HFF-Myc (cell line): ENCODE results near the gene CEBPA.

Source experiments
- DNase-seq: peaks from one replicate; pipeline ENCODE4 v3.0.0-alpha.2; 2011; ENCODE audit warnings: low read depth; ENCODE audit errors: extremely low read depth
- H3K4me3 ChIP-seq: replicated peaks from 2 replicates; pipeline ENCODE4 v1.5.1; 2011; ENCODE audit warnings: low read depth, mild to moderate bottlenecking, control low read depth, low read length
- TF ChIP-seq, protein P1 (sequence below): IDR thresholded peaks from 2 replicates; pipeline ENCODE4 v1.5.1; 2012; ENCODE audit warnings: mild to moderate bottlenecking, low read depth, low read length, control low read depth; ENCODE audit errors: missing control alignments

The CEBPA gene

DNA sequence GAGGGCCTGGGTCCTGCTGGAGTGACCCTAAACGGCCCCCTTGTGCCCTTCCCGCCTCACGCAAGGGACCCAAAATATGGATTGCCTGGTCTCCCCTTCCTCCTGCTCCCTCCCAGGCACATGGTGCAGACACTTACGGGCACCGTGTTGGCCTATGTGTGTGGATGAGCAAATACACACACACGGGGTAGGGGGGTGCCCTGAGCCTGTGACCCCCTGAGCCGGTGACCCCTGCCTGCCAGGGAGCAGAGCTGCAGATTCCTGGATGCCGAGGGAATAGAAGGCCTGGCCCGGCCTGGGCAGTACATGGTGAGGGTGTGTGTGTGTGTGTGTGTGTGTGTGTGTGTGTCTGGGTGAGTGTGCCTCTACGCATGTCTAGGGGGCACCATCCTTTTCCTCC, 33.3 kb downstream of the CEBPA start:
- H3K4me3 ChIP-seq: no peak overlapping the region
- TF ChIP-seq, protein P1, sequence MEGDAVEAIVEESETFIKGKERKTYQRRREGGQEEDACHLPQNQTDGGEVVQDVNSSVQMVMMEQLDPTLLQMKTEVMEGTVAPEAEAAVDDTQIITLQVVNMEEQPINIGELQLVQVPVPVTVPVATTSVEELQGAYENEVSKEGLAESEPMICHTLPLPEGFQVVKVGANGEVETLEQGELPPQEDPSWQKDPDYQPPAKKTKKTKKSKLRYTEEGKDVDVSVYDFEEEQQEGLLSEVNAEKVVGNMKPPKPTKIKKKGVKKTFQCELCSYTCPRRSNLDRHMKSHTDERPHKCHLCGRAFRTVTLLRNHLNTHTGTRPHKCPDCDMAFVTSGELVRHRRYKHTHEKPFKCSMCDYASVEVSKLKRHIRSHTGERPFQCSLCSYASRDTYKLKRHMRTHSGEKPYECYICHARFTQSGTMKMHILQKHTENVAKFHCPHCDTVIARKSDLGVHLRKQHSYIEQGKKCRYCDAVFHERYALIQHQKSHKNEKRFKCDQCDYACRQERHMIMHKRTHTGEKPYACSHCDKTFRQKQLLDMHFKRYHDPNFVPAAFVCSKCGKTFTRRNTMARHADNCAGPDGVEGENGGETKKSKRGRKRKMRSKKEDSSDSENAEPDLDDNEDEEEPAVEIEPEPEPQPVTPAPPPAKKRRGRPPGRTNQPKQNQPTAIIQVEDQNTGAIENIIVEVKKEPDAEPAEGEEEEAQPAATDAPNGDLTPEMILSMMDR: no peak
- no peak for DNase-seq

DNA sequence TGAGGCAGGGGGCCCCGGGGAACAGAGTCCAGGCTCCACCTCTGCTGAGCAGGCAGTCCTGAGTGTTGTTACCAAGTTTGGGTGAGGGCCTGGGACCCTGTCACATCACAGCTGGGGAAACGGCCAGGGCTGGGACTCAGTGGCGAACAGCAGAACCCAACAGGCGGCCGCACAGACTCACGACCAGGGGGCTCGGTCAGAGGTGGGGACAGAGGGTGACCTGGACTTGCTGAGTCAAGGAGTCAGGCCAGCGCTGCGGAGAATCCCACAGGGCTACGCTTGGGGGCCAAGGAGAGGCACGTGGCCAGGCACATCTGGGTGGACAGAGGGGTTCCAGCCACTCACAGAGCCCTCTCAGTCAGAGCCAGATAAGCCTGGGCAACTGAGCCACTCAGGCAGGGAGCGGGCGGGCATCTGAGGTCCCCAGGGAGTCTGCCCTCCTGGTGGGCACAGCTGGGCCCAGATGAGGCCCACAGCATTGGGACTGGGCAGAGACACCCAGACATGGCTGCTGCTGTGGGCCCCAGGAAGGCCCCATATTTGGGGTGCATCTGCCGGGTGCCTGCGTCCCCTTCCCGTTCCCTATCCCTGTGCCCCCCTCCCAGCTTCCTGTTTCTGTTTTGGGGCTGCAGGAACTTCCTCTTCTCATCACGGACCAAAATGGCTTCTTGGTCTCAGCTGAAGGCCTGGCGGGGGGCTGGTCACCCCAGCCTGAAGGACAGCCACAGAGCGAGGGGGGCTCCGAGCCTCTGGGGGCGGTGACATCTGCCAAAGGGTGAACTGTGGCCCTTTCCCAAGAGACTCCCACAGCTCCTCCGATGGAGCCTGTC, 34.0 kb downstream of the CEBPA start:
- no peak overlapping the region for H3K4me3 ChIP-seq
- no peak for DNase-seq
- TF ChIP-seq, protein P1: no peak

DNA sequence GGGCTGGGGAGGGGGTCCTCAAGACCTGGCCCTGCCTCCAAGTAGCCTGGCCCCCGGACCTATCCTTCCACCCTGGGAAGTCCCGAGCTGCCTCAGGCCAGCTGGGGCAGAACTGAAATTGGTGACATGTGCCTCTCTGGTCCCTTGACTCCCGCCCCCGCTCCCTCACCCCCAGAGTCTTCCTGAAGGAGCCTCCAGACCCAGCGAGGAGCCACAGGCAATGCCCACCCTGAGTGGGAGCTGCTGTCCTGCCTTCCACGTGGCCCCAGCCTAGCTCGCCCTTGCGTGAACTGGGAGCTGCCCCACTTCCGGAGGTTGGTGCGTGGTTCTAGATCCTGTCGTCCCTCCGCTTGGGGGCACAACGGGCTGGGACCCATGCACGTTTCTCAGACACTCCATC, 34.6 kb downstream of the CEBPA start:
- TF ChIP-seq, protein P1: no peak
- no peak for DNase-seq
- H3K4me3 ChIP-seq: no peak overlapping the region

DNA sequence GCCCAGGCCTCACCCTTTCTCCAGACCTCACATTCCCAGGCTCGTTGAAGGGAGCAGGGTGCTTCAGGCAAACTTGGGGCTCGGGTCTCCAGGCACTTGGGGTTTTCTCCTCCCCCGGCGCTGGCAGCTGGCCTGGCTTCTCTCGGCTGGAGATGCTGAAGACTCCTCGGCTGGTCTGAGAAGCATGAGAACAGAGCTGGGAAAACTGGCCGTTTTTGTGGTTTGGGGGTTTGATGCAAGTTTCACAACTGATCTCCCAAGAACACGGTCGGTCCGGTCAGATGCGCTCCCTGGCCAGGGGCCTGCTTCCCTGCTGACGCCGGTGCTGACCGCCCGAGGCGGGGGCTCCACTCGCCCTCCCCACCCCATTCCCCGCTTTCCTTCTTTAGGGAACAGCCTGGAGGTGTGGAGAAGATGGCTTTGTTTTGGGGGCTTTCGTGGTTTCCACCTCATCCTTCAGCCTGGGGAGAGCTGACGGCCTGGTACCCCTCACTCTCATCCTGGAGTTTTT, 35.3 kb downstream of the CEBPA start:
- TF ChIP-seq, protein P1: no peak
- no peak overlapping the region for H3K4me3 ChIP-seq
- DNase-seq: no peak

DNA sequence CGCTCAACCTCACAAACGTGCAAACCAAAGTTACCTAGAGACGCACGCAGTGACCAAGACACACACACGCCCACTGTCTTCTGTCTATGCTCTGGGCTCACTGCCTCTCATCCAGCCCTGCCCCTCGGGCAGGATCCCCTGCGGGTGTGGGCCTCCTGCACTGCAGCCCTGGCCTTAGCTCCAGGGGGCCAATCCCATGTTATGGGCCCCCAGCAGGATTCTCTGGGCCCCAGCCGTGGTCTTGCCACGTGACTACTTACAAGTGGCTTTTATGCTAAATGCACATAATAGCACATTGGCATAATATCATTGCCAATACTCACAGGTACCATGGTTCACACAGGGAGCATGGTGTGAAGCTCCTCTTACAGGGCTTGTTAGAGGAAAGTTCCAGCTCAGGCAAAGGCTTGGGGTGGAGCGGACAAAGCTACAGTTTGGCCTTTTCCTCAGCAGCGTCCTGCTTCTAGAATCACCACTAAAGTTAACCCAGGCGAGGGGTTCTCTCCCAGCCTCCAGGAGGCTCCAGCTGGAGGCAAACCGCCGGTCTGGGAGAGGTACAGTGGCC, 37.4 kb downstream of the CEBPA start:
- DNase-seq: no peak

DNA sequence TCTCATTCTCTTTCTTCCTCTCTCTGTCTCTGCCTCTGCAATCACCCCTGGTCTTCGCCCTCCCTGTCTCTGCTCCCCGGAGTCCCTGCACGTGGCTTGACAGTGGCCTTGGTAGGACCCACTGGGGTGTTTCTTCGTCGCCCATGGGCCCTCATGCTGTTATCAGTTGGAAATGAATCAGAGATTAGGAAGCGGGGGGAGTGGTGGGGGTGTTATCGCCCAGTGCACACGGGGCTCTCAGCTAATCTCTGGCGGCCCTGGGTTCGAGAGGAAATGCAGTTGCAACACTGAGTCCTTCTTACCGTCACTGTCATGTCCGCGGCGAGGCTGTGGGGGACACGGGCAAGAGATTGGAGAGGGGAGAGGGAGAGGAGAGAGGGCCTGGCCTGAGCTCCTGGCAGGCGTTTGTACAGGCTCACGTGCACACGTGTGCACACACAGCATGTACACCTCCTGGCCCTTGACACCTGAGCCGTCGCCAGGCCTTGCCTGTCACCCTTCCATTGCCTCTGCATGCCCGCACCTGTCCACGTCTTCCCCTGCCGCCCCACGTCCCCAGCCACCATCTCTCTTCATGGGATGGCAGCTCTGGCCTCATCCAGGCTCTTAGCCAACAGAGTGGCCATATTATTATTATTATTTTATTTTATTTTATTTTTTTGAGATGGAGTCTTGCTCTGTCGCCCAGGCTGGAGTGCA, 38.9 kb downstream of the CEBPA start:
- DNase-seq: no peak
- no peak overlapping the region for H3K4me3 ChIP-seq
- TF ChIP-seq, protein P1: no peak

More for the DNA sequence above, 37.4 kb downstream of the CEBPA start:
- TF ChIP-seq, protein P1: no peak
- no peak overlapping the region for H3K4me3 ChIP-seq
